Suppressor macrophage treated with lipopolysaccharide for 4 hours (primary cell): ENCODE measurements around the gene ELAVL2.

Experiments
- DNase-seq: peaks from one replicate; pipeline ENCODE4 v3.0.0-alpha.2; 2020

The ELAVL2 gene

GRCh38 chr9:23826120-23826629 lies at the start of gene ELAVL2:
TSS of gene ELAVL2 (minus strand) at chr9:23826240. CDS start at chr9:23762234, 64,006 bp downstream.
- DNase-seq: peak; percentile 2

DNA sequence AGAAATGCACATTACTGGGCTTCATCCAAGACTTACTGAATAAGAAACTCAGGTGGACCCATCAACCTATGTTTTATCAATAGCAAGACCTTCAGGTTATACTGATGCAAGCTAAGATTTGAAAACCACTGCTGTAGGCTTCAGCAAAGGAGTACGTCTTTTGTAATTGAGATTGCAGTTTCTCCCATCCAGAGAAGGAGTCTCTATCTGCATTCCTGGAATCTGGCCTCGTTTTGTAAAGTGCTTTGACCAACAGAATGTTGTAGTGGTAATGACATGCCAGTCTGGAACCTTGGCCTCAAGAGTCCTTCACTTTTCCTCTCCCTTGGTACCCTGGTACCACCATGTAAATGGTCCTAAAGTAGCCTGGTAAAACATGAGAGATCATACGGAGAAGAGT lies 32.2 kb upstream of the ELAVL2 start:
- DNase-seq: no peak

GRCh38 chr9:23855873-23856604 lies 30.0 kb upstream of the ELAVL2 start:
- no peak for DNase-seq

DNA sequence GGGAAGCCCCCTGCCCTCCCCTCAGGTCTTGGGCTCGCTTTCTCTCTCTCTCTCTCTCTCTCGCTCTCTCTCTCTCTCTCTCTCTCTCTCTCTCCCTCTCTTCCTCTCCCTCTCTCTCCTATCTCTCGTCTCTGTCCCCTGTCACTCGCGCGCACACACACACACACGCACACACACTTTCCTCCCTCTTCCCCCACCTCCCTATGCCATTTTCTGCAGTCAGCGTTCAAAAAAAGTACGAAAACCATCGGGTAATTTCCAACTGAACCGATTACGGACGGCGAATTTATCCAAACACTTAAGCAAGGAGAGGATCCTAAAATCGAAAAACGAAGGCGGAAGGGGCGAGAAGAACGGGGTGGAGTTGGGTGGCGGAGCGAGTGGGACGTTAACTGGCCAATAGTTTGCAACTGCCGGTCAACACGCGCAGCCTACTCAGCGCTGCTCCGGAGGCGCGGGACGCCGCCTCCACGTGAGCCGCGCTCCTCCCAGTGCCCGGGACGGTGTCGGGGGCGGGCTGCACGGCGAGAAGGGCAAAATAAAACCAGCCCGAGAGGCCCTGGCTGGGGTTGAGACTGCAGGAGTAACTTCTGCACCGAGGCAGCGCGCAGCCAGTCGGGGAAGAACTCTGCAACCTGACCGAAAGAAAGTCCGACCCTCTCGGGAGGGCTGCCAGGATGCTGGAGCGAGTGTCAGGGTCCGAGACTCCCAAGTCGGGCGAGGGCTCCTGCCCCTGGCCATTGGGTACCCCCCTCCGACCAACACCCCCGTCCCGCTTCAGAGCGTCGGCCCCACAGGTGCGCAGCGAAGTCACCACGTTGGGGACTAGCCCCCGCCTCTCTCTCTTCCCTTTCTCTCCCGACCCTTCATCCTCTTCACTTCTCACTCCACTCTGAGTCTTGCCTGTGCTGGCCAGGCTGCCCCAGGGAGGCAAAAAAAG lies 24.9 kb upstream of the ELAVL2 start:
- no peak for DNase-seq

- DNase-seq: no peak
Measured at GRCh38 chr9:23850242-23850689, 24.2 kb upstream of the ELAVL2 start.

DNA sequence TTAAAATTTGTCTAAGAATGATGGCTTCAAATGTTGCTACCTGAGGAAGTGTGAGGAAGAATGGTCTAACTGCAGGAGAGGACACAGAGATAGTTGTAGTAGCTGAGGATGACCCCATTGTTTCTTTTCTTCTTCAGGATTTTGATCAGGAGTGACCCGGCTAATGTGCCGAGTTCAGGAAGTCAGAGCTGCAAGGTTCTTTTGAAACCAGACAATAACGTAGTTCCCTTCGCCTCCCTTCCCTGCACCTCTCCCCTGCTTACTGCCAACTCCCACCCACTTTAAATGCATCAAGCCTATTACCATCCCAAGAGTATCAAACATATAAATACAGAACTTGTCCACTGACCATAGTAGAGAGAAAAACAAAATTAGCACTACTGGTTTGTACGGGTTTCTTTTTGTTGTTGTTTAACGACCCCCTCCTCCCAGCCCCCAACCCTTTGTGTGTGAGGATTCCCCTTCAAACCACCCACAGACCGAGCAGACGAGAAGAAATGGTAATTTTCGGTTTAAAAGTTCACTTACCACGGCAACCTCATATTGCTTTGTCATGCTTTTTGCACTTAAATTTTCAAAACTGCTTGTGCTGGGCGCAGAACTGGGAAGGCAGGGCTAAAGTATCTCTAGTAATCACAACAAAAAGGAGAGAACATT lies 23.5 kb upstream of the ELAVL2 start:
- no peak for DNase-seq

DNA sequence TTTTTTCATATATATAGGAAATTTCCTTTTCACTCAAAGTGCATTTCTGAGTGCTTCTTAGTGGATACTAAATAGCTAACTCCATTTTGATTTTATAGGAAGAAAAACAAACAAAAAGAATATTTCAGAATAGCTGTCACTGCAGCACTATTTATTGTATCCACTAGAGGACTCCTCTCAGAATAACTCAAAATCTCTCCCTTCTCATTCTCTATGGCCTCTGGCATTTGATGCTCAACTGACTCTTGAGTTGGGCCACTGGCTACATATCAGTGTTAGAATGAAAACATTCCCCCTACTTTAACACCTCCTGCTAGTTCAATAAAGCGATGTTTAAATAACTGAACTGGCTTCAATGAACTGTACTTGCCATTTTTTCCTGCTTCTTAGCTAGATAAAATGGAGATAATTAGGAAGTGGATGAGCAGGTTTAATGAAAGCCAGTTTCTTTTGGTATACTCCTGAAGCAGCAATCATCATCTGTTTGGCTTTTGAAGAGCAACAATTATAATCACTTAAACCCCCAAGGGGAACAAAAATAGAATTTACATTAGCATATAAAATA lies 16.6 kb upstream of the ELAVL2 start:
- no peak for DNase-seq

GRCh38 chr9:23841304-23841703 lies 15.3 kb upstream of the ELAVL2 start:
- DNase-seq: no peak

DNA sequence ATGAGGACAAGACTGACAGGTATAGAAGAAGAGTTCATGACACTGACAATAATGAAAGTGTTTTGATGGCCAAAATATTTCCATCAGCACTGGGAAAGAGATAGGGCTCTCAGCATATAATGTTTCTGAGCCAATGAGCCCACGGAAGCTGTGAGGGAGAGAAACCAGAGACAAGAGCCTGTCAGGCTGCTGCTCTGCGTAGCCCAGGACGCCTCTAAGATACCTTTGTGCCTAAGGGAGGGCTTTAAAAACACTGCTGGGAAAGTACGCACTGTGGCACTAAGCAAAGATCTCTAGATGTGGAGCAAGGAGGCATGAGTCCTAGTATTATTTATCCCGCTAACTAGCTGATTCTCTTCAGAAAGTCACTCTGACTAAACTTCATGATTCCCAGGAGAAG lies 11.0 kb upstream of the ELAVL2 start:
- no peak for DNase-seq

DNA sequence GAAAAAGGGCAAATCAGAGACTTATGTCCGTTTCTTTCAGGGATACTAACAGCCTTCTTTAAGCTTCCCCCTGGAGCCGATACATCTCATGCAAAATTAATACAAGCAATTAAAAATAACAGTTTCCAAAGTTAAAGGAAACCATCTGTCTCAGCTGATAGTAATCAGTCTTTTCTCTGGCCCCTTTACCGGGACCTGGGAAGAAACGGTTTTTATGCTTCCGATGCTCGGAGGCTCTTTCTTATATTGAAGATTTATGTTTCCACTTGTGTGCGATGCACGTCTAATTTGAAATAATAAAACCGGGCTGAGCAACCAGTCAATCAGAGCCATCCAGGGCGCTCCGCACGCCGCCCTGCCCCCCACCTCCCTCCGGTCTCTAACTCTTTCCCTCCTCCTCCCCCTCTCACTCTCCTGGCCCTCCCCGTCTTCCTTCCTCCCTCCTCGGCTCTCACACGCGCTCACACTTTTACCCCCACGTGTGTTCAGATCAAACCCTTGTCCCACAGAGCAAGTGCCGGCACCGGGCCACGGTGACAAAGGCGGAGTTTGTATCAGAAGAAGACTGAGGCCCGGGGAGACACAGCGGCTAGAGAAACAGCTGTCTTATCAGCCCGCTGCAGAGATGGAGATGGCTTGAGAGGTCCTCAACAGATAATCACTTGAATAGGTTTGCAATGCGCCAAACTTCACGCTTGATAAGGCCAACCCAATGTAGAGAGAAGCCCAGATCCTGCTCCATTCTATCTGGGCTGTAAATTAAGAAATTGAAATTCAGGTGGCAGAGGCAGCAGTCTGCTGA lies 5.1 kb upstream of the ELAVL2 start:
- DNase-seq: no peak

DNA sequence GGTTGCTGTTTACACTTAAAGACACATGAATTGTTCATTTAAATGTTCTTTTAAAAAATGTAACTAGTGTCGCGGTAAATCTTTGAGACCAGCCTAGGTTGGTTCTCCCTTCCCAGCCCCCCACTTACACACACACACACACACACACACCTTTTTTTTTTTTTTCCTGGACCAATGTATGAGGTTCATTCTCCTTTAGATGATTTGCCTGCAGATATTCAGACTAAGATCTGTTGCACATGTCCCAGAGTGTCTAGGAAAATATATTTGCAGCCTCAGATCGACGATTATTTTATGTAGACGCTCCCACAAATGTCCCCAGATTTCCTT lies 4.4 kb upstream of the ELAVL2 start:
- no peak for DNase-seq

GRCh38 chr9:23829580-23830475 lies 3.8 kb upstream of the ELAVL2 start:
- no peak for DNase-seq

DNA sequence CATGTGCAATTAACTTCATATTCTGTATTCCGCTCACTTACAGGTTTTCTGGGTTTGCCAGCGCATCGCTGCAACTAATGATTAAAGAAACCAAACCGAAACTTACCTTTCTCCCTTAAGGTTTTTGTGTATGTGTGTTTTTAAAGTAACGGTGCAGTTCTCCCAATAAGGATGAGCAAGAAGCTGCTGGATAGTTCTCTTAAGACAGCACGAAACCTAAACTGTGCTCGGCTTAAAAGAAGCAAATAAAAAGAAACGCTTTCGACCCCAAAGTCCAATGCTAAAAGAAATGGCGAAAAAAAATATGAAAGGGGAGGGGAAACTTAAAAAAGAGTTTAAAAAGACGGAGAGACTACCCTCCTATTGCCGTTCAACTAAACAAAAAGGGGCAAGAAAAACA lies 340 bp downstream of the ELAVL2 start:
- DNase-seq: no peak

- DNase-seq: no peak
Measured at GRCh38 chr9:23824830-23825591, 1.0 kb downstream of the ELAVL2 start.

DNA sequence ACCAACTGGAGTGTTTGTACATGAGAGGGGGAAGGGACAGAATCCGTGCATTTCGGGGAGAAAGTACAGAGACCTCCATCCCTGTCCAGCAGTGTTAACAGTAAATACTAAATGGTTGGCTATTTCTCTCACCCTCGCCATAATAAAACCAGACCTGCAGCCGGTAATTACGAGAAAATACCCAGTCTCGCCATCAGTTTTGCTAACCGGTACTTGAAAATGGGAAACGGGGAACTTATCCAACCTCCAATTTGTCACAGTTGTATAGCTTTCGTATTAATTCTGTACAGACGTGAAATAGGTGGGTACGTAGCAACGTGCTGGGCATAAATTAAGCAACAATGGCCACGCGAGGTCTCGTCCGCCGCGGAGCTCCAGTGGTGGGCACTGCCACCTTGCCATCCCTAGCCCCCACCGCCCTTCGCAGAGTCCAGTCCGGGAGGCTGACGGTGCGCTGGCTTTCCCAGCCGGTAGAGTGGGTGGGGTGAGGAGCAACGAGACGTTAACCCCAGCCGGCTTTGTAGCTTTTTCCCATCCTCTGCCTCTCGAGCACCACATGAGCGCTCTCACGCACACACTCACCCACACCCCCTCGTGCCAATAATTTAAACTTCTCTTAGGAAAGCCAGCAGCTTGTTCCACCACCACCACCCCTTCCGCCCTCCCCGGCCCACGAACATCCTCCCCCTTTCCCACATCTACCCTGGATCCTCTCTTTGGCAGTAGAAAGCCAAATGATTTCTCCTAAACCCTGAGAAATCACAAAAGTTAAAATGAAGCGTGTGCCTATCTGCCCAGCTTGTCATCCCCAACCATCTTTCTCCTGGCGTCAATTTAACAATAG lies 1.8 kb downstream of the ELAVL2 start:
- DNase-seq: no peak

DNA sequence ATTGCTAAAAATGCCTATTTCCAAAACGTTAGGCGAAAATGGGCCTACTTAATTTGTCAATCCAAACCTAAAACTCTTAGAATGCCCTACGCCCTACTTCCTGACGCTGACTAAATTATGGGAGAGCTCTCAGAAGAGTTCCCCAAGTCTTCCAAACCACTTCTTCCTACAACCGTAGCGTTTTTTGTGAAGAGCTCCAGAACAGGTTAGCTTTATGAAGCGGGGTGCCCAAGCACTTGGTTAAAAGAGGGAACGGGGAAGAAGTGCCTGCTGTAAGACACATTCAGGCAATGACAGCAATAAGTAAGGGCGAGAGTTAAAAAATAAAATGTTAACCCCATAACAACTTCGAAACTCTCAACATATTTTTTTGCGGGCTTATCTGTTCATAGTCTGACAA lies 2.8 kb downstream of the ELAVL2 start:
- no peak for DNase-seq

DNA sequence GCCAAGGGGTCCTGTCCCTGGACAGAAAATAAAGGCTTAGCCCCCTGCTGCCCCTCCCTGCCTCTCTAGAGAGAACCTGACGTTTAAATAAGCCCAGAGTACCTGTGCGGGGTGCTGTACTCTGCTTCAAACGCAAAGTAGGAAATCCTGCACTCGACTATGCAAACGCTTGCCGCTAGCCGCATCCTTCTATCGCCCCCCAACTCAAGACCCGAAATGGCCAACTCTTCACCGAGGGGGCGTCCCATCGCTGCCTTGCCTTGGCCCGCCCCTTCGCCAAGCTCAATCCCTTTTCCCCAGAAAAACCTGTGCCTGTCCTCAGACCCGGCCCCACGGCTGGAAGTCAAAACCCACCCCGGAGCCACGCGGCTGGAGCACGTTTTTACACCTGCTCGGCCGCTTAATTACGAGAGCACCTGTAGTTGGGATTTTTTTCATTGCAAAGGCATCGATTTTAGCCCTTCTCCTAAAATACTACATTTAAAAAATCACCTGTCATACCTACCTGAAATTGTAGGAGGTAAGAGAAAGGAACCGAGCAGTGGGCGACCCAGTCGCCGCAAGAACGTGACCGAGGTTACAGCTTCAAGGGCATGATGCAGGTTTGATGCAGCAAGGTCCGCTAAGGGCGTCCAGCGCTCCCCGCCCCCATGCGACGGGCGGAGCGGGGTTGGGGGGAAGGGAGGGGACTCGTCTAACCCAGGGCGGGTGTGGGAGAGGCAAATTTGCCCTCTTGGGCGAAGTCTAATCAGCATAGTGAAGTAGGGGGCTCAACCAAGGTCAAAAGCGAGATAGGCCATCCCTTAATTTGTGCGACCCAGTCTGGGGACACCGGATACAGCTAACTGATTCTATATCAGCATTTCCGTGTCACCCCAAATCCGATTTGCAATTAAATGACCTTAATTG lies 3.5 kb downstream of the ELAVL2 start:
- no peak for DNase-seq
